Left cardiac atrium (tissue), 4 donors: ENCODE measurements around the gene SELENOI. TPM values are rescaled to one million over a fixed set of nuclear protein-coding genes. Genes with fewer than 3 reads are reported as not detected.

Experiments used
- ATAC-seq, 2 donors: fragments of 200-7000 bp; cut with Tn5 transposase; one replicate each; pipeline ENCODE4 v1.9.1; 2020; ENCODE audit warnings: mild to moderate bottlenecking in 2 of 2, moderate library complexity in 2 of 2
- DNase-seq: peaks from one replicate; pipeline ENCODE4 v3.0.0-alpha.2; 2020
- intact Hi-C, 2 donors: fragments of 100-400 bp; cut with DNase I; formaldehyde crosslinking; loops; one replicate each; pipeline versions ENCODE4 v1.14.1 to v1.15.1; 2022 to 2023
- total RNA-seq, 2 donors: library from RNA; stranded (reverse); fragmentation: NEBNext Ultra II Directional; extraction: Animal tissue kit (Norgen Biotek cat#: 25700); gene quantifications; one replicate each; pipeline ENCODE4 v1.2.1, GENCODE V29; 2021
- donor health status: DM: no; HTN: yes; CAD: no.
- donor health status: DM: no; HTN: yes; CAD: no; lungs with severe emphysema.
- donor health status: DM: yes; HTN: yes; CAD: no.
- donor health status: Dilated cardiomyopathy.

SELENOI gene
- total RNA-seq, 2 donors from 2014 or later, result 13.5 to 20.4 TPM

GRCh38 chr2:26435106-26435505, 89.2 kb downstream of the SELENOI start:
- DNase-seq (no peak), ATAC-seq (no peak)
- intact Hi-C loops, result no loop called here

DNA sequence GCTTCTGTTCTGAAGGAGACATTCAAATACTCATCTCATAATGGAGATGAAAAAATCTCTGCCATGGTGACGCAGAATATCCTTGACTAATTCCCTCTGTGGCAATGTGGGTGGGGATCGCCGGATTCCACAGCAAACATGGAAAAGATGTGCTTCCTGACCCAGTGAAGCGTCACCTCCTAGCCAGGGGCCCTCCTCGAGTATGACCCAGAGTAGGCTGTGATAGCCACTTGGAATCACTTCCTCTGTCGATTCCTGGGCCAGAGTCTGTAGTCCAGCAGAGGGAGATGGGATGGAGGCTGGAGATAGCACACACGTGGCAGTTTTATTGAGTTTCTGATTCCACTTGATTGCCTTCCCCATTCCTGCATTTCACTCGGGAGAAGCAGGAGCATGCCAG, 92.6 kb downstream of the SELENOI start:
- ATAC-seq (no peak), DNase-seq (no peak)
- intact Hi-C loops, result no loop called here

DNA sequence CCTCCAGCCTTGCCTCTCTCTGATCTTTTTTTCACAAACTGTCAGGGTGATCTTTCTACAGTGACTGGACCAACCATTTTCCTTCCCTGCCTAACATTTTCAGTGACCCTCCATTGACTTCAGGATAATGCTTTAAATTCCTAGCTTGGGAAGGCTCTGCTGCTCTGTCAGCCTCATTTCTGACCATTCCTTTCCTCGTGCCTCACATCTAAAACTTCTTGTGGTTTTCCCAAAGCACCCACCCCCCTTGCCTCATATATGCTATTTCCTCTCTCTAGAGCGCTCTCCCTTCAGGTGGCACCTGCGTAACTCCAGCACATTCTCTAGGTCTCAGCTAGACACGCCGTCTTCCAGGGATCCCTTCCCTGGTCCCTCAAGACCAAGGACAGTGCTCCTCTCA, 93.0 kb downstream of the SELENOI start:
- intact Hi-C loops, result no loop called here
- DNase-seq (no peak), ATAC-seq (no peak)

GRCh38 chr2:26442301-26442700, 96.4 kb downstream of the SELENOI start:
- ATAC-seq (no peak), DNase-seq (no peak)
- intact Hi-C loops, result no loop called here

- ATAC-seq (no peak), DNase-seq (no peak)
- intact Hi-C loops, result no loop called here
These were observed 96.8 kb downstream of the SELENOI start for GRCh38 chr2:26442707-26443106.

DNA sequence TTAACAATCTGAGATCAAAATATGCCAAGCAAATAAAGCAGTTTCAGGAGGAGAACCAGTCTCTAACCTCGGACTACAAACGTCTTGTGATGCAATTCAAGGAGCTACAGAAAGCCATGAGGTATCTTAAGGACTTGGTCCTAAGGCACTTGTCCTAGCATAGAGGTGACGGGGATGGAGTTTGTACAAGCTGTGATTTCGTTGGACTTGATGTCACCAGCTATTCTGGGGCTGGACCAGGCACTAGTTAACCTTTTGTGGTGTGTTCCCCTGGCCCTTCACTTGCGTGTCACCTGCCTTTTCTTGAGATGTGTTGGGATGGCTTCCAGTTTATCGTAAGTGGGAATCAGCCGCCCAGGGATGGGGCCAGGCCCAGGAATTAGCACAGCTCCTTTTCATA, 98.3 kb downstream of the SELENOI start:
- ATAC-seq, result no peak
- no peak for DNase-seq
- intact Hi-C loops, result no loop called here

Other genes starting within 250 kb of the SELENOI start
- gene GAREM2, start 173.1 kb upstream of the SELENOI start, total RNA-seq, result 1 to 10 TPM; 4.2 to 4.8 TPM
- gene HADHA, start 101.5 kb upstream of the SELENOI start, total RNA-seq, result 100 to 1,000 TPM; 330 to 349 TPM
- gene HADHB, start 101.2 kb upstream of the SELENOI start, total RNA-seq, result 100 to 1,000 TPM; 711 to 792 TPM
- under 1 TPM in 1 of 2 donors, not detected in 1; 0.08 TPM for gene ADGRF3, start 646 bp downstream of the SELENOI start, total RNA-seq
- gene DRC1, start 55.8 kb downstream of the SELENOI start, total RNA-seq, result not detected
- gene OTOF, start 132.0 kb downstream of the SELENOI start, total RNA-seq, result under 1 TPM in 1 of 2 donors, not detected in 1; 0.18 TPM